SKM-1 (cell line): ENCODE results near the gene DOCK3.

ENCODE experiments used
- DNase-seq: peaks from one replicate; lab custom pipeline; 2025; ENCODE audit not compliant: unreplicated experiment; lab: John Stamatoyannopoulos, UW

The DOCK3 gene

GRCh38 chr3:51393134-51393495, 718.4 kb downstream of the DOCK3 start:
- no peak for DNase-seq

DNA sequence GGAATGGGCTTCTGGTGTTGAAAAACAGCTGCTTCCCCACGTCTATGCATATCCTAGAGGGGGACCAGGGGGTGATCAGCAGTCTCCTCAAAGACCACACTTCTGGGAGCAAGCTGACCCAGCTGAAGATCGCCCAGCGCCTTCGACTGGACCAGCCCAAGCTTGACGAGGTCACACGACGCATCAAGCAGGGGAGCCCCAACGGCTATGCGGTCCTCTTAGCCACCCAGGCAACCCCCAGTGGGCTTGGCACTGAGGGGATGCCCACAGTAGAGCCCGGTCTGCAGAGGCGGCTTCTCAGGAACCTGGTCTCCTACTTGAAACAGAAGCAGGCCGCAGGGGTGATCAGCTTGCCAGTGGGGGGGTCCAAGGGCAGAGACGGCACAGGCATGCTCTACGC, 718.8 kb downstream of the DOCK3 start:
- no peak for DNase-seq

- no peak for DNase-seq
Measured at GRCh38 chr3:51394541-51394940, 719.8 kb downstream of the DOCK3 start.

GRCh38 chr3:51395493-51396213, 720.9 kb downstream of the DOCK3 start:
- no peak for DNase-seq

DNA sequence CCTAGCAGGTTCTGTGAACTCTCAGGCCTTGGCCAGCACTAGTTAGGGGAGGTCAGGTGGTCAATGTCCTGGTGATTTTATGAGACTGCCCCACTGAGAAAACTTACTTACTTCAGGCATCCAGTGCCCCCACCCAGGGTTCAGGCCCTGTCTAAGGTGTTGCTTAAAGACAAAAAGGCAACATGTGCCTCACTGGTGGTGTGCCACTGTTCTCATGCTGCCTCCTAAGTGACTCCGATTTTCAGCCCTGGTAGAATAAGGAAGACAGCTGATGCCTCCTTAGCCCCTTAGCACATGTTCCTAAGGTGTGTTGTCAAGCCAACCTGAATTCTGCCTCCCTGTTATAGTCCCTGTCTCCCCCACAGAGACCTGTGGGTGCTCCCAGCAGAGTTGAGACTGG, 721.7 kb downstream of the DOCK3 start:
- DNase-seq: no peak

DNA sequence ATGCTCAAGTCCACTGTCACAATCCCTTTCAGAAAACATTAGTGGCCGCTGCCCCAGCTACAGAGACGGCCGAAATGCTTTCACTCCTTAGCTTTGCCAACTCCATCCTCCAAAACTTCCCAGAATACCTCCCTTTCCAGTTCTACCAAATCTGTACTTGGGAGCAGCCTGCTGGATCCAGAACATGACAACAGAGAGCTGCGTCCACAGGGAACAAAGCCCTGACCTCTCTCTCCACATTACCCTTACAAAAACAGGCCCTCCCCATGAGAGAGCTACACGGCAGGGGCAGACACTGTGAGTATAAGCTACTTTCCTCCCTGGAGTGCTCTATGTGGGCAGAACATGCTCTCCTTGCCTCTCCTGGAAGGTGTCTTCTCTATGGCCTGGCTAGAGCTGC, 722.7 kb downstream of the DOCK3 start:
- DNase-seq: no peak

DNA sequence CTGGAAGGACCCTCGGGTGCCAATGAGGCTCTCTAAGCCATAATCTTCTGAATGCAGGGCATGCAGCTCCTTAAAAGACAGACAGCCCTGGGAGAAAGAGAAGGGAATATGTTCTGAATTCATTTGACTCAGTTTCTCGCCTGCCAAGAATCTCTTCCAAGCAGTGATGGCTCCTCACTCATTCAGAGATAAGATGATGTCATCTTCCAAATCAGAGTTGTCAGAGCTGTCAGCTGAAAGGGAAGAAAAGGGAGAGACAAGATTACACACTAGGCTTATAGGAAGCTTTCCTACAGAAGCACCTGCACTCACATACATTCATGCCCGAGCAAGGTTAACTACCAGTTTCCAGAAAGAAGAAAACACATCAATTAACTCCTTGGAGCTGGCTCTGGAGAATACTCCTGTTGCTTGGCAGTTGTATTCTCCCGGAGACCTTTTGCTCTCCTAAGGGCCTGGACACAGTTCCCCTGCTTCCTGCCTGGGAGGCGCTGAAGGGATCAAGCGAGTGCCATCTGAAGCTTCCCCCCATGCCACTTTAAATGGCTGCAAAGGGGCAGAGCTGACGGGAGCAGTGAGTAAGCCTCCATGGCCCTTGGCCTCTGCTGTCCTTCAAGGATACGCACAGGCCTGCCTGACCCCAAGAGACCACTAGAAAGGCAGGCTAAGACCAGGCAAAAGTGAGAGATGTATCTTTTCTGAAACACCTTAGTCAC, 724.0 kb downstream of the DOCK3 start:
- DNase-seq: no peak

GRCh38 chr3:51400166-51400565, 725.4 kb downstream of the DOCK3 start:
- no peak for DNase-seq

- peak; percentile 29 for DNase-seq
Measured at GRCh38 chr3:51401735-51402134, 727.0 kb downstream of the DOCK3 start.

DNA sequence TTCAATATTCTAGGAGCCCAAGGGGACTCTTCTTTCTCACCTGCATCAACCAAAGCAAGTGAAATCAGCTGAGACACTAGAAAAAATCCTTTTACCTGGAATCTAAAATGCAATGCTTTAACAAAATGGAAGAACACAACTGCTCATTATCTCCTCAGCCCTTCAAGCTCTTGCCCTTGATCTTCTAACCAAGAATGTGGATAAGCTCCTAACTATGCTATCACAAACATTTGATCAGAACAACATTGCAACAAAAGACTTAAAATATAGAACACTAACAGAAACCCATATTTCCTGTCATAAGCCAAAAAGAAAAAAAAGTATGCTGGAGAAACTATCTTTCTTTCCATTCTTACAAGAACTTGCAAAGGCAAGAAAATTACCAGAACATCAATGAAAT, 728.9 kb downstream of the DOCK3 start:
- no peak for DNase-seq

GRCh38 chr3:51408021-51408420, 733.3 kb downstream of the DOCK3 start:
- DNase-seq: no peak

- DNase-seq: no peak
Measured at GRCh38 chr3:51408813-51409212, 734.1 kb downstream of the DOCK3 start.

DNA sequence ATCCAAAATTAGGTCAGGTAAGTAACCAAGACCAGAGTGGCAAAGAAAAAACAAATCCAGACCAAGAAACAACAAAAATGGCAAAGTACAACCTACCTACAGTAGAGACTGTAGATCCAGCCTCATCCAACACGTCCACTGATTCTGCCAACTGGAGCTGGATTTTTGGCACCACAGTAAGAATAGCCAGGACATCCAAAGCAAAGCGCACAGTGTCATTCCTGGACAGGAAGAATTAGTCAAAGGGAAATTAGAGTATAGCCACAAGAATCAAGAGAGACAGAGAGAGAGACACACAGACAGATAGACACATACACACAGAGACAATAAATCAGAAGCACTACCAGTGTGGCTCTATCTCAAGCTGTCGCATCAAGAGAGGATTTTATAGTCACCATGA, 747.5 kb downstream of the DOCK3 start:
- no peak for DNase-seq

DNA sequence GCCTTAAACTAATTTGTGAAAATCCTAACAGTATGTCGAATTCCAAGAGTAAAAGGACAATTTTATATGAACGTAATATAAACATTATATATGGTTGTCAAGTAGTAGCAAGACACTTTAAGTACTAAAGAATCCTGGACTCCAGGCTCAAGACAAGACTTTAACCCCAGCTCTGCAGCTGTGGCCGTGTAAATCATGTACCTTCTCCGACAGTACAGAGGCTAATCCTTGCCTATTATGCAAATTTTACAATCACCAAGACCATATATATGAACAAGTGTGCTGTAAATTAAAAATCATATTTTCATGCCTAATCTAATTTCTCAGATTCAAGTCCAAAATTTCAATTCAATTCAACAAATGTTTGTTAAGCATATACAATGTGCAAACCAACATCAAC, 752.2 kb downstream of the DOCK3 start:
- DNase-seq: no peak

GRCh38 chr3:51429138-51429537, 754.4 kb downstream of the DOCK3 start:
- no peak for DNase-seq
